Measurements from ENCODE around the gene KLF11.

DNA sequence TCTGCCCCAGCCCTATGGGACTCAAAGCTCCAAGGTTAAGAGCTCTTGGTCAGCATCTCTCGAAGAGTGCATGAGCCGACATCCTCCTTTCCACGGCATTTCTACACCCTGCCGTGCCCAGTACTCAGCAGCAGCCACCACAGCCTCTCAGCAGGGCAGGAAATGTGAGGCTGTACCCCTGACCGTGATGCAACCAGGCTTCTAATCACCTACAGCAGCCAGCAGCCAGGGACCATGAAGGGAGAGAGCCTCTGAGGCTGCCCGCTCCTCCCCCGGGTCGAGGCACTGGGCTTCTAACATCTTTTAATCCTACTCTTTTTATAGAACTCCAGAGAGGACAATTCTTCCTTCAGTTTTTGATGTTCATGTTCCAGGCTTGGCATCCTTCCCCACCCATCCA, 30.4 kb downstream of the KLF11 start:
- TF ChIP-seq, protein P1, sequence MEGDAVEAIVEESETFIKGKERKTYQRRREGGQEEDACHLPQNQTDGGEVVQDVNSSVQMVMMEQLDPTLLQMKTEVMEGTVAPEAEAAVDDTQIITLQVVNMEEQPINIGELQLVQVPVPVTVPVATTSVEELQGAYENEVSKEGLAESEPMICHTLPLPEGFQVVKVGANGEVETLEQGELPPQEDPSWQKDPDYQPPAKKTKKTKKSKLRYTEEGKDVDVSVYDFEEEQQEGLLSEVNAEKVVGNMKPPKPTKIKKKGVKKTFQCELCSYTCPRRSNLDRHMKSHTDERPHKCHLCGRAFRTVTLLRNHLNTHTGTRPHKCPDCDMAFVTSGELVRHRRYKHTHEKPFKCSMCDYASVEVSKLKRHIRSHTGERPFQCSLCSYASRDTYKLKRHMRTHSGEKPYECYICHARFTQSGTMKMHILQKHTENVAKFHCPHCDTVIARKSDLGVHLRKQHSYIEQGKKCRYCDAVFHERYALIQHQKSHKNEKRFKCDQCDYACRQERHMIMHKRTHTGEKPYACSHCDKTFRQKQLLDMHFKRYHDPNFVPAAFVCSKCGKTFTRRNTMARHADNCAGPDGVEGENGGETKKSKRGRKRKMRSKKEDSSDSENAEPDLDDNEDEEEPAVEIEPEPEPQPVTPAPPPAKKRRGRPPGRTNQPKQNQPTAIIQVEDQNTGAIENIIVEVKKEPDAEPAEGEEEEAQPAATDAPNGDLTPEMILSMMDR (IDR thresholded peaks at IDR 0.05): no peak
- no peak for TF ChIP-seq POLR2AphosphoS5 (IDR thresholded peaks at IDR 0.05)
- TF ChIP-seq POLR2A (IDR thresholded peaks at IDR 0.05): no peak
- no peak for TF ChIP-seq EP300 (IDR thresholded peaks at IDR 0.05)

All from upper lobe of left lung (tissue), 4 donors.